OCI-LY3 (cell line): ENCODE results near the gene HOXC11.

Experiments used
- EZH2phosphoT487 ChIP-seq: fragments of 200-600 bp; shearing (Covaris generic); IDR thresholded peaks from 2 replicates; pipeline ENCODE4 v1.6.1; 2018; ENCODE audit warnings: antibody characterized with exemption, mixed run types, low read depth
- TF ChIP-seq, protein P1 (sequence below): fragments of 200-600, 300-600 bp; sonication (generic); IDR thresholded peaks from 2 replicates; pipeline ENCODE4 v1.5.1; 2014; ENCODE audit warnings: antibody characterized with exemption, low read length, low read depth

GRCh38 chr12:53944209-53944608 lies 28.7 kb upstream of the HOXC11 start:
- TF ChIP-seq, protein P1, sequence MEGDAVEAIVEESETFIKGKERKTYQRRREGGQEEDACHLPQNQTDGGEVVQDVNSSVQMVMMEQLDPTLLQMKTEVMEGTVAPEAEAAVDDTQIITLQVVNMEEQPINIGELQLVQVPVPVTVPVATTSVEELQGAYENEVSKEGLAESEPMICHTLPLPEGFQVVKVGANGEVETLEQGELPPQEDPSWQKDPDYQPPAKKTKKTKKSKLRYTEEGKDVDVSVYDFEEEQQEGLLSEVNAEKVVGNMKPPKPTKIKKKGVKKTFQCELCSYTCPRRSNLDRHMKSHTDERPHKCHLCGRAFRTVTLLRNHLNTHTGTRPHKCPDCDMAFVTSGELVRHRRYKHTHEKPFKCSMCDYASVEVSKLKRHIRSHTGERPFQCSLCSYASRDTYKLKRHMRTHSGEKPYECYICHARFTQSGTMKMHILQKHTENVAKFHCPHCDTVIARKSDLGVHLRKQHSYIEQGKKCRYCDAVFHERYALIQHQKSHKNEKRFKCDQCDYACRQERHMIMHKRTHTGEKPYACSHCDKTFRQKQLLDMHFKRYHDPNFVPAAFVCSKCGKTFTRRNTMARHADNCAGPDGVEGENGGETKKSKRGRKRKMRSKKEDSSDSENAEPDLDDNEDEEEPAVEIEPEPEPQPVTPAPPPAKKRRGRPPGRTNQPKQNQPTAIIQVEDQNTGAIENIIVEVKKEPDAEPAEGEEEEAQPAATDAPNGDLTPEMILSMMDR = no peak
- TF ChIP-seq EZH2phosphoT487 = no peak
